GM18951 (cell line): Measurements from ENCODE around the gene SLC6A2.

Experiments used
- POLR2A ChIP-seq: IDR thresholded peaks from 4 replicates; pipeline ENCODE4 v1.6.1; 2011; ENCODE audit warnings: mild to moderate bottlenecking; ENCODE audit not compliant: insufficient read length, insufficient read depth; ENCODE audit errors: extremely low read depth
- in situ Hi-C: fragments of 300-500 bp; cut with MboI; formaldehyde crosslinking; loops from one replicate; pipeline ENCODE4 v1.12.0; 2022; ENCODE audit warnings: low sequenced_read_pairs, mixed read lengths, inconsistent platforms; ENCODE audit not compliant: unreplicated experiment

The SLC6A2 gene

GRCh38 chr16:55656691-55657092, 904 bp downstream of the SLC6A2 start:
- TF ChIP-seq POLR2A, result no peak
- in situ Hi-C loops, result no loop called here

- TF ChIP-seq POLR2A, result no peak
- in situ Hi-C loops, result no loop called here
Observed at GRCh38 chr16:55657616-55658015, 1.8 kb downstream of the SLC6A2 start.

GRCh38 chr16:55658898-55659420, 3.2 kb downstream of the SLC6A2 start:
- in situ Hi-C loops, result no loop called here
- no peak for TF ChIP-seq POLR2A

- in situ Hi-C loops, result no loop called here
- TF ChIP-seq POLR2A, result no peak
Observed at GRCh38 chr16:55660026-55660425, 4.2 kb downstream of the SLC6A2 start.

GRCh38 chr16:55660828-55661227, 5.0 kb downstream of the SLC6A2 start:
- TF ChIP-seq POLR2A, result no peak
- in situ Hi-C loops, result no loop called here

GRCh38 chr16:55661941-55662643, 6.3 kb downstream of the SLC6A2 start:
- in situ Hi-C loops, result no loop called here
- no peak for TF ChIP-seq POLR2A

- in situ Hi-C loops, result no loop called here
- TF ChIP-seq POLR2A, result no peak
Observed at GRCh38 chr16:55662644-55663031, 6.8 kb downstream of the SLC6A2 start.

- in situ Hi-C loops, result no loop called here
- TF ChIP-seq POLR2A, result no peak
Observed at GRCh38 chr16:55663225-55663624, 7.4 kb downstream of the SLC6A2 start.

GRCh38 chr16:55663765-55664677, 8.2 kb downstream of the SLC6A2 start:
- in situ Hi-C loops, result no loop called here

GRCh38 chr16:55664786-55665407, 9.1 kb downstream of the SLC6A2 start:
- no peak for TF ChIP-seq POLR2A
- in situ Hi-C loops, result no loop called here

More at GRCh38 chr16:55663765-55664677, 8.2 kb downstream of the SLC6A2 start:
- no peak for TF ChIP-seq POLR2A

GRCh38 chr16:55665511-55665910, 9.7 kb downstream of the SLC6A2 start:
- no peak for TF ChIP-seq POLR2A
- in situ Hi-C loops, result no loop called here

- TF ChIP-seq POLR2A, result no peak
- in situ Hi-C loops, result no loop called here
Observed at GRCh38 chr16:55666012-55666411, 10.2 kb downstream of the SLC6A2 start.

- no peak for TF ChIP-seq POLR2A
- in situ Hi-C loops, result no loop called here
Observed at GRCh38 chr16:55667753-55668152, 12.0 kb downstream of the SLC6A2 start.
